ENCODE data around the gene PHACTR3. TPM values are rescaled to one million over a fixed set of nuclear protein-coding genes. Genes with fewer than 3 reads are reported as not detected.

PHACTR3 gene
- polyA plus RNA-seq, 2 of the 4 experiments (the other 2 are of a cell fraction): not detected

DNA sequence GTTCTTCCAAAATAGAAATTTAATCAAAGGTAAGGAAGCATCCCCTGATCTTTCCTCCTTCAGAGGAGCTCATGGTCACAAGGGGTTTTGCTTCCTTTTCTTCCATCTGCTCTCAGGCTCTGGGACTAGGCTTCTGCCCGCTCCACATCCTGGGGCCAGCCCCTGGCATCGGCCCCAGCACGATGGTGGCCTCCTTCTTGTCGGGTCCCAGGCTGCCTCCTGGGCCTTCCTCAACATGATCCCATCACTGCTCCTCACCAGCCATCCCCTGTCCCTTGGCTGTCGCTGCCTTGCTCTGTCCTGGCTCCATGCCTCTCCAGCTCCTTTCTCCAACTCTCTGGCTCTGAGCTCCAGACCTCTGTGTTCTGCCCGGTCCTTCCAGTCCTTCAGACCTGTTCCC, 4.1 kb downstream of the PHACTR3 start:
- DNase-seq (ENCODE audit: low read depth in 1 of 2, low spot score in 1 of 2) (no peak), FAIRE-seq (no peak), ATAC-seq (no peak)
- no peak overlapping the region for H3K4me3 ChIP-seq
- CTCF ChIA-PET: interaction anchor here (4.0 kb wide), 1 partner anchor 10 kb away, joined by 24 read pairs; no protein-coding TSS in a partner anchor
- H3K27ac ChIP-seq: no peak overlapping the region
- no peak overlapping the region for H3K4me2 ChIP-seq
- no peaks in the 10 kb centered on the region for H3K4me1 ChIP-seq
- POLR2A ChIA-PET: no interaction called here
- TF ChIP-seq, protein P1, sequence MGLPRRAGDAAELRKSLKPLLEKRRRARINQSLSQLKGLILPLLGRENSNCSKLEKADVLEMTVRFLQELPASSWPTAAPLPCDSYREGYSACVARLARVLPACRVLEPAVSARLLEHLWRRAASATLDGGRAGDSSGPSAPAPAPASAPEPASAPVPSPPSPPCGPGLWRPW (IDR thresholded peaks at IDR 0.05): no peak
- TF ChIP-seq, protein P2, sequence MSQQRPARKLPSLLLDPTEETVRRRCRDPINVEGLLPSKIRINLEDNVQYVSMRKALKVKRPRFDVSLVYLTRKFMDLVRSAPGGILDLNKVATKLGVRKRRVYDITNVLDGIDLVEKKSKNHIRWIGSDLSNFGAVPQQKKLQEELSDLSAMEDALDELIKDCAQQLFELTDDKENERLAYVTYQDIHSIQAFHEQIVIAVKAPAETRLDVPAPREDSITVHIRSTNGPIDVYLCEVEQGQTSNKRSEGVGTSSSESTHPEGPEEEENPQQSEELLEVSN (IDR thresholded peaks at IDR 0.05; ENCODE audit: borderline replicate concordance, low read depth): no peak
- TF ChIP-seq ZFP36 (IDR thresholded peaks at IDR 0.05; ENCODE audit: borderline replicate concordance, partially characterized antibody): no peak
- TF ChIP-seq, protein P3, sequence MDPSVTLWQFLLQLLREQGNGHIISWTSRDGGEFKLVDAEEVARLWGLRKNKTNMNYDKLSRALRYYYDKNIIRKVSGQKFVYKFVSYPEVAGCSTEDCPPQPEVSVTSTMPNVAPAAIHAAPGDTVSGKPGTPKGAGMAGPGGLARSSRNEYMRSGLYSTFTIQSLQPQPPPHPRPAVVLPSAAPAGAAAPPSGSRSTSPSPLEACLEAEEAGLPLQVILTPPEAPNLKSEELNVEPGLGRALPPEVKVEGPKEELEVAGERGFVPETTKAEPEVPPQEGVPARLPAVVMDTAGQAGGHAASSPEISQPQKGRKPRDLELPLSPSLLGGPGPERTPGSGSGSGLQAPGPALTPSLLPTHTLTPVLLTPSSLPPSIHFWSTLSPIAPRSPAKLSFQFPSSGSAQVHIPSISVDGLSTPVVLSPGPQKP (IDR thresholded peaks at IDR 0.05; ENCODE audit: low read depth, low read length): no peak
- TF ChIP-seq CBX8 (IDR thresholded peaks at IDR 0.05): no peak
- no peak for TF ChIP-seq RFX5 (IDR thresholded peaks at IDR 0.05)
- TF ChIP-seq BHLHE40 (IDR thresholded peaks at IDR 0.05; ENCODE audit: low read depth, low read length): no peak
- no peak for TF ChIP-seq POLR2A (IDR thresholded peaks at IDR 0.05; ENCODE audit: low read length)
- no peak for TF ChIP-seq MAZ (IDR thresholded peaks at IDR 0.05; ENCODE audit: borderline replicate concordance, low read depth, low read length)
- no peak for TF ChIP-seq RARB (CRISPR knock-in tag; IDR thresholded peaks at IDR 0.05)
- TF ChIP-seq TFCP2L1 (CRISPR knock-in tag; IDR thresholded peaks at IDR 0.05): no peak
- TF ChIP-seq, protein P4, sequence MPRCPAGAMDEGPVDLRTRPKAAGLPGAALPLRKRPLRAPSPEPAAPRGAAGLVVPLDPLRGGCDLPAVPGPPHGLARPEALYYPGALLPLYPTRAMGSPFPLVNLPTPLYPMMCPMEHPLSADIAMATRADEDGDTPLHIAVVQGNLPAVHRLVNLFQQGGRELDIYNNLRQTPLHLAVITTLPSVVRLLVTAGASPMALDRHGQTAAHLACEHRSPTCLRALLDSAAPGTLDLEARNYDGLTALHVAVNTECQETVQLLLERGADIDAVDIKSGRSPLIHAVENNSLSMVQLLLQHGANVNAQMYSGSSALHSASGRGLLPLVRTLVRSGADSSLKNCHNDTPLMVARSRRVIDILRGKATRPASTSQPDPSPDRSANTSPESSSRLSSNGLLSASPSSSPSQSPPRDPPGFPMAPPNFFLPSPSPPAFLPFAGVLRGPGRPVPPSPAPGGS (IDR thresholded peaks at IDR 0.05): no peak
- TF ChIP-seq EHF (CRISPR knock-in tag; IDR thresholded peaks at IDR 0.05): no peak
- TF ChIP-seq RAD21 (conservative IDR thresholded peaks at IDR 0.05 in 1 of 2, IDR thresholded peaks at IDR 0.05 in 1 of 2): no peak
- TF ChIP-seq ZC3H11A (IDR thresholded peaks at IDR 0.05): no peak
- no peak for TF ChIP-seq CHD4 (IDR thresholded peaks at IDR 0.05; ENCODE audit: borderline replicate concordance)
- TF ChIP-seq GATA3 (IDR thresholded peaks at IDR 0.05; ENCODE audit: borderline replicate concordance): no peak
- 4% methylated on average over 6 of the region's 6 CpGs for WGBS (ENCODE audit: missing lambda C conversion rate)
- H3K9me3 ChIP-seq: no peaks in the 10 kb centered on the region; the same call in 2 of the 3 replicates

DNA sequence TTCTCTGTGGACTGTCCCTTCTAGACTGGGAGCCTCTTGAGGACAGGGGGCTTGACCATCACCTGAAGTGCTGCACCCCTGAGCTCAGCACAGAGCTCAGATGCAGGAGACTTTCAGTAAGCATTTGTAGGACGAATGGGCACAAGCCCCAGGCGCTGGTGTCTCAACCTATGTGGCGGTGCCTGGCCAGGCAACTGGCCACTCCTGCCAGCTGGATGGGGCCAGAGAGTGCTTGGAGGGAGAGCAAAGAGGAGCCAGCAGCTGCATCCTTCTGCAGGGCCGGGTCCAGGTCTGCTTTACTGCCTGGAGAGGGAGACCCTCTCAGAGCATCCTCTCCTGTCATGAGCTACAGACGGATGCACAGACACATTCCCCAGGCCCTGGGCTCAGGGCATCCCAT, 4.5 kb downstream of the PHACTR3 start:
- CTCF ChIA-PET: interaction anchor here (0.9 to 4.0 kb wide), 3 partner anchors 10 to 74 kb away, joined by 3 to 24 read pairs (median 3); no protein-coding TSS in a partner anchor
- FAIRE-seq: no peak
- H3K4me1 ChIP-seq: no peaks in the 10 kb centered on the region
- POLR2A ChIA-PET: no interaction called here
- H3K4me2 ChIP-seq: no peak overlapping the region
- H3K27ac ChIP-seq: no peak overlapping the region
- H3K4me3 ChIP-seq: no peak overlapping the region
- ATAC-seq: no peak
- WGBS (ENCODE audit: missing lambda C conversion rate): 2% methylated on average over 5 of the region's 5 CpGs
- no peak for DNase-seq (ENCODE audit: low read depth in 1 of 2, low spot score in 1 of 2)
- H3K9me3 ChIP-seq: no peaks in the 10 kb centered on the region; the same call in 2 of the 3 replicates
- no peak for TF ChIP-seq ESRRA (IDR thresholded peaks at IDR 0.05; ENCODE audit: borderline replicate concordance, low read length)
- TF ChIP-seq, protein P5, sequence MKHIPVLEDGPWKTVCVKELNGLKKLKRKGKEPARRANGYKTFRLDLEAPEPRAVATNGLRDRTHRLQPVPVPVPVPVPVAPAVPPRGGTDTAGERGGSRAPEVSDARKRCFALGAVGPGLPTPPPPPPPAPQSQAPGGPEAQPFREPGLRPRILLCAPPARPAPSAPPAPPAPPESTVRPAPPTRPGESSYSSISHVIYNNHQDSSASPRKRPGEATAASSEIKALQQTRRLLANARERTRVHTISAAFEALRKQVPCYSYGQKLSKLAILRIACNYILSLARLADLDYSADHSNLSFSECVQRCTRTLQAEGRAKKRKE (CRISPR knock-in tag; IDR thresholded peaks at IDR 0.05; ENCODE audit: low read depth): no peak
- TF ChIP-seq, protein P3 (IDR thresholded peaks at IDR 0.05; ENCODE audit: low read depth, low read length): no peak

Data from A549 (cell line).